K562 (cell line): ENCODE results near the gene ZNF692. TPM values are rescaled to one million over a fixed set of nuclear protein-coding genes. Genes with fewer than 3 reads are reported as not detected.
A peak's percentile ranks its signal among the peaks of the same experiment; 100 is the strongest.

Source experiments
- BCL6 ChIP-seq: fragments of 250-450 bp; sonication (Bioruptor Pico); IDR thresholded peaks from 2 replicates; pipeline ENCODE4 v1.4.0; 2020
- BDP1 ChIP-seq: IDR thresholded peaks from 3 replicates; pipeline ENCODE4 v1.6.1; 2011; ENCODE audit not compliant: insufficient read length, insufficient read depth
- ESRRB ChIP-seq: fragments of 250-450 bp; sonication (Bioruptor Pico); IDR thresholded peaks from 2 replicates; pipeline ENCODE4 v1.5.0; 2020; ENCODE audit warnings: mild to moderate bottlenecking, moderate library complexity, borderline replicate concordance
- ETV5 ChIP-seq: sonication (generic); formaldehyde crosslinking; IDR thresholded peaks from 2 replicates; pipeline ENCODE4 v1.4.0; 2020; ENCODE audit warnings: low read depth, mild to moderate bottlenecking, missing genetic modification reagents
- FOXJ3 ChIP-seq: sonication (generic); formaldehyde crosslinking; IDR thresholded peaks from 2 replicates; pipeline ENCODE4 v1.4.0; 2020; ENCODE audit warnings: mild to moderate bottlenecking, missing genetic modification reagents
- HDAC6 ChIP-seq: IDR thresholded peaks from 2 replicates; pipeline ENCODE4 v1.6.1; 2012; ENCODE audit warnings: low read depth, mild to moderate bottlenecking, control low read depth, inconsistent platforms, low read length, moderate library complexity
- KHSRP ChIP-seq: fragments of 450-650 bp; IDR thresholded peaks from 2 replicates; pipeline ENCODE4 v1.6.1; 2017
- MAZ ChIP-seq, 2 experiments: fragments of 450-650 bp in 1 of 2; sonication (generic) in 1 of 2; formaldehyde crosslinking; IDR thresholded peaks in 1 of 2; conservative IDR thresholded peaks in 1 of 2; 2 replicates each; pipeline versions ENCODE4 v1.4.0 to v1.5.0; 2020; ENCODE audit warnings: mild to moderate bottlenecking in 1 of 2, missing genetic modification reagents in 1 of 2
- PHB2 ChIP-seq: fragments of 450-650 bp; IDR thresholded peaks from 2 replicates; pipeline ENCODE4 v1.6.1; 2017; ENCODE audit warnings: low read depth
- SMAD1 ChIP-seq: fragments of 150-350 bp; IDR thresholded peaks from 2 replicates; pipeline ENCODE4 v1.6.1; 2014; ENCODE audit warnings: low read length, low read depth; ENCODE audit not compliant: partially characterized antibody
- SMAD4 ChIP-seq: fragments of 250-450 bp; sonication (Bioruptor Pico); conservative IDR thresholded peaks from 2 replicates; pipeline ENCODE4 v1.8.0; 2021; ENCODE audit warnings: inconsistent platforms, mild to moderate bottlenecking, moderate library complexity
- SMARCB1 ChIP-seq: IDR thresholded peaks from 2 replicates; pipeline ENCODE4 v1.6.1; 2011; ENCODE audit warnings: improper control_type of control experiment, low read depth; ENCODE audit not compliant: insufficient read length
- ZNF212 ChIP-seq: fragments of 450-650 bp; formaldehyde crosslinking; IDR thresholded peaks from 2 replicates; pipeline ENCODE4 v1.4.0; 2020; ENCODE audit warnings: mild to moderate bottlenecking
- ZNF696 ChIP-seq: fragments of 250-450 bp; sonication (Bioruptor Pico); conservative IDR thresholded peaks from 2 replicates; pipeline ENCODE4 v1.4.0; 2020; ENCODE audit warnings: mild to moderate bottlenecking, moderate library complexity
- ZNF717 ChIP-seq: fragments of 250-450 bp; sonication (Bioruptor Pico); IDR thresholded peaks from 2 replicates; pipeline ENCODE4 v1.5.0; 2021
- polyA plus RNA-seq, 8 experiments: library from polyadenylated mRNA; depleted of rRNA in 4 of 8; stranded (reverse) in 5 of 8; unstranded in 3 of 8; fragments of >200 nt; fragmentation: Nextera tagmentation in 2 of 8; fragmentation: Illumina TruSeq in 1 of 8; extraction: Ambion mirVana in 2 of 8; extraction: Trizol in 1 of 8; gene quantifications; 2 replicates each; pipeline versions ENCODE4 v1.2.1 to v1.2.3, GENCODE V29; 2011 to 2014; ENCODE audit warnings: inconsistent platforms in 1 of 8, missing spikeins in 1 of 8
- total RNA-seq, 7 experiments: library from RNA; depleted of rRNA in 6 of 7; stranded (reverse); fragments of >200 nt in 6 of 7; fragmentation: Illumina TruSeq in 2 of 7; extraction: Trizol in 2 of 7; gene quantifications; 2 replicates each; pipeline versions ENCODE4 v1.2.1 to v1.2.3, GENCODE V29; 2011 to 2021; ENCODE audit warnings: low replicate concordance in 1 of 7
- TF ChIP-seq, protein P1 (sequence below): fragments of 250-450 bp; sonication (Bioruptor Pico); IDR thresholded peaks from 2 replicates; pipeline ENCODE4 v1.5.0; 2021
- TF ChIP-seq, protein P2 (sequence below): sonication (generic); formaldehyde crosslinking; IDR thresholded peaks from 2 replicates; pipeline ENCODE4 v1.8.0; 2022; ENCODE audit warnings: missing genetic modification reagents, mild to moderate bottlenecking, borderline replicate concordance
- TF ChIP-seq, protein P3 (sequence below): sonication (generic); formaldehyde crosslinking; IDR thresholded peaks from 2 replicates; pipeline ENCODE4 v1.5.0; 2020; ENCODE audit warnings: missing genetic modification reagents
- TF ChIP-seq, protein P4 (sequence below): fragments of 450-650 bp; formaldehyde crosslinking; IDR thresholded peaks from 2 replicates; pipeline ENCODE4 v1.4.0; 2022; ENCODE audit warnings: missing genetic modification characterization
- TF ChIP-seq, protein P5 (sequence below): IDR thresholded peaks from 3 replicates; pipeline ENCODE4 v1.6.1; 2011; ENCODE audit warnings: borderline replicate concordance, mild to moderate bottlenecking, moderate library complexity; ENCODE audit not compliant: insufficient read length; ENCODE audit errors: extremely low read depth

ZNF692 gene
- total and polyA plus RNA-seq, 9 of the 15 experiments (the other 6 are each of a cell fraction or from before 2014, with no cell fraction given), result 8.4 to 143 (median 55.9) TPM

DNA sequence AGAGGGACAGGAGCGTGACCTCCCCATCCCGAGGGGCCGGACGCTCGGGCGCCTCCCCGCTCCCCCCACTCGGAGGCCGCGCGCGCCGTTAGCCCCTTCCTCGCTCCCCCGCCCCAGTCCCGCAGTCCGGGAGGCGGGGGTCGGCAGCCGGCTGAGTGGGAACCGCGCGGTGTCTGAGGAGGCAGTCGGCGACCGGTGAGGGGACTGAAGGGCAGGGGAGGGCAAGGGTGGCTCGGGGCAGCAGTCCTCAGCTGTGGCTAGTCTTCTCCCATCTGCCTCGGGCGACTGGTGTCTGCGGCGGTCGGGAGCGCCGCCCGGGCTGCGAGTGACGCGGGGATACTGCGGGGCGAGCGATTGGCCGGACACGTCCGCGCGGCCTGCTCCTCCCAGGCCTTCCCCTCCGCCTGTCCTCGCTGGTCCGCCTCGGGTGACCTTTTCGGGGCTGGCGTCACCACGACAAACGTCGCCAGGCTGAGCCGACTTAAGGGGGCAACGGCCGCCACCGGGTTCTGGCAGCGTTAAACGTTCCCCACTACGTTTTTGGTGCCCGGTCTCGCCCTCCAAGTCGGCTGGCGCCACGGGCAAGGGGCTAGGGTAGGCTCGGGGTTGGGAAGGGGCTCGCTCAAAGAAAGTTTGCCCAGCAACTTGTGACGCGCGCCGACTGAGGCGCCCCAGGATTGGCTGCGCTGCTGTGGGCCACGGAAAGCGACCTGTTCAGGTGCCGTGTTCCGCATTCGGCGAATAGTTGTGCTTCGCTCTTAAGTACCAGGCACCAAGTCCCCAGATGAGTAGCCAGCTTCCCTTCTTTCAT is 20.3 kb downstream of the ZNF692 start (continued):
- TF ChIP-seq FOXJ3 (CRISPR knock-in tag) (no peak), KHSRP (peak; percentile 78), MAZ (CRISPR knock-in tag; conservative IDR thresholded peaks at IDR 0.05 in 1 of 2, IDR thresholded peaks at IDR 0.05 in 1 of 2) (peak; percentile 40 to 50; a peak in 2 of 4 replicates), ZNF212 (CRISPR knock-in tag) (no peak), BCL6 (no peak), ETV5 (CRISPR knock-in tag) (no peak; the same call in 1 of the 2 replicates), SMAD4 (CRISPR knock-in tag) (peak; percentile 49; the same call in 1 of the 2 replicates), ZNF696 (CRISPR knock-in tag) (no peak), ZNF717 (CRISPR knock-in tag) (no peak), PHB2 (no peak), SMAD1 (peak; percentile 65), BDP1 (no peak), HDAC6 (no peak), SMARCB1 (no peak), ESRRB (CRISPR knock-in tag) (no peak)
- TF ChIP-seq, protein P1, sequence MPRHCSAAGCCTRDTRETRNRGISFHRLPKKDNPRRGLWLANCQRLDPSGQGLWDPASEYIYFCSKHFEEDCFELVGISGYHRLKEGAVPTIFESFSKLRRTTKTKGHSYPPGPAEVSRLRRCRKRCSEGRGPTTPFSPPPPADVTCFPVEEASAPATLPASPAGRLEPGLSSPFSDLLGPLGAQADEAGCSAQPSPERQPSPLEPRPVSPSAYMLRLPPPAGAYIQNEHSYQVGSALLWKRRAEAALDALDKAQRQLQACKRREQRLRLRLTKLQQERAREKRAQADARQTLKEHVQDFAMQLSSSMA (CRISPR knock-in tag), result no peak
- TF ChIP-seq, protein P2, sequence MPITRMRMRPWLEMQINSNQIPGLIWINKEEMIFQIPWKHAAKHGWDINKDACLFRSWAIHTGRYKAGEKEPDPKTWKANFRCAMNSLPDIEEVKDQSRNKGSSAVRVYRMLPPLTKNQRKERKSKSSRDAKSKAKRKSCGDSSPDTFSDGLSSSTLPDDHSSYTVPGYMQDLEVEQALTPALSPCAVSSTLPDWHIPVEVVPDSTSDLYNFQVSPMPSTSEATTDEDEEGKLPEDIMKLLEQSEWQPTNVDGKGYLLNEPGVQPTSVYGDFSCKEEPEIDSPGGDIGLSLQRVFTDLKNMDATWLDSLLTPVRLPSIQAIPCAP, result peak; percentile 26; the same call in 1 of the 2 replicates
- TF ChIP-seq, protein P3, sequence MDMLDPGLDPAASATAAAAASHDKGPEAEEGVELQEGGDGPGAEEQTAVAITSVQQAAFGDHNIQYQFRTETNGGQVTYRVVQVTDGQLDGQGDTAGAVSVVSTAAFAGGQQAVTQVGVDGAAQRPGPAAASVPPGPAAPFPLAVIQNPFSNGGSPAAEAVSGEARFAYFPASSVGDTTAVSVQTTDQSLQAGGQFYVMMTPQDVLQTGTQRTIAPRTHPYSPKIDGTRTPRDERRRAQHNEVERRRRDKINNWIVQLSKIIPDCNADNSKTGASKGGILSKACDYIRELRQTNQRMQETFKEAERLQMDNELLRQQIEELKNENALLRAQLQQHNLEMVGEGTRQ (CRISPR knock-in tag), result no peak; the same call in 1 of the 2 replicates
- TF ChIP-seq, protein P4, sequence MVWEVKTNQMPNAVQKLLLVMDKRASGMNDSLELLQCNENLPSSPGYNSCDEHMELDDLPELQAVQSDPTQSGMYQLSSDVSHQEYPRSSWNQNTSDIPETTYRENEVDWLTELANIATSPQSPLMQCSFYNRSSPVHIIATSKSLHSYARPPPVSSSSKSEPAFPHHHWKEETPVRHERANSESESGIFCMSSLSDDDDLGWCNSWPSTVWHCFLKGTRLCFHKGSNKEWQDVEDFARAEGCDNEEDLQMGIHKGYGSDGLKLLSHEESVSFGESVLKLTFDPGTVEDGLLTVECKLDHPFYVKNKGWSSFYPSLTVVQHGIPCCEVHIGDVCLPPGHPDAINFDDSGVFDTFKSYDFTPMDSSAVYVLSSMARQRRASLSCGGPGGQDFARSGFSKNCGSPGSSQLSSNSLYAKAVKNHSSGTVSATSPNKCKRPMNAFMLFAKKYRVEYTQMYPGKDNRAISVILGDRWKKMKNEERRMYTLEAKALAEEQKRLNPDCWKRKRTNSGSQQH (CRISPR knock-in tag), result peak; percentile 92; the same call in 1 of the 2 replicates
- TF ChIP-seq, protein P5, sequence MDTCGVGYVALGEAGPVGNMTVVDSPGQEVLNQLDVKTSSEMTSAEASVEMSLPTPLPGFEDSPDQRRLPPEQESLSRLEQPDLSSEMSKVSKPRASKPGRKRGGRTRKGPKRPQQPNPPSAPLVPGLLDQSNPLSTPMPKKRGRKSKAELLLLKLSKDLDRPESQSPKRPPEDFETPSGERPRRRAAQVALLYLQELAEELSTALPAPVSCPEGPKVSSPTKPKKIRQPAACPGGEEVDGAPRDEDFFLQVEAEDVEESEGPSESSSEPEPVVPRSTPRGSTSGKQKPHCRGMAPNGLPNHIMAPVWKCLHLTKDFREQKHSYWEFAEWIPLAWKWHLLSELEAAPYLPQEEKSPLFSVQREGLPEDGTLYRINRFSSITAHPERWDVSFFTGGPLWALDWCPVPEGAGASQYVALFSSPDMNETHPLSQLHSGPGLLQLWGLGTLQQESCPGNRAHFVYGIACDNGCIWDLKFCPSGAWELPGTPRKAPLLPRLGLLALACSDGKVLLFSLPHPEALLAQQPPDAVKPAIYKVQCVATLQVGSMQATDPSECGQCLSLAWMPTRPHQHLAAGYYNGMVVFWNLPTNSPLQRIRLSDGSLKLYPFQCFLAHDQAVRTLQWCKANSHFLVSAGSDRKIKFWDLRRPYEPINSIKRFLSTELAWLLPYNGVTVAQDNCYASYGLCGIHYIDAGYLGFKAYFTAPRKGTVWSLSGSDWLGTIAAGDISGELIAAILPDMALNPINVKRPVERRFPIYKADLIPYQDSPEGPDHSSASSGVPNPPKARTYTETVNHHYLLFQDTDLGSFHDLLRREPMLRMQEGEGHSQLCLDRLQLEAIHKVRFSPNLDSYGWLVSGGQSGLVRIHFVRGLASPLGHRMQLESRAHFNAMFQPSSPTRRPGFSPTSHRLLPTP, result no peak
